GM21786 (cell line): ENCODE data around the gene TFAP2A.

Experiments used
- ATAC-seq: cut with Tn5 transposase; IDR thresholded peaks from one replicate; pipeline ENCODE4 v1.9.1; 2021; ENCODE audit not compliant: unreplicated experiment

The TFAP2A gene

GRCh38 chr6:10414756-10415616 is at the start of gene TFAP2A:
TSS of gene TFAP2A (minus strand) at chr6:10415074. CDS start at chr6:10414991, 83 bp downstream.
- no peak for ATAC-seq

- ATAC-seq = no peak
Measured at GRCh38 chr6:10463491-10464481, 48.9 kb upstream of the TFAP2A start.

- ATAC-seq = no peak
Measured at GRCh38 chr6:10463040-10463439, 48.2 kb upstream of the TFAP2A start.

GRCh38 chr6:10461850-10462249 is 47.0 kb upstream of the TFAP2A start:
- no peak for ATAC-seq

- ATAC-seq = peak; percentile 92
Measured at GRCh38 chr6:10460096-10460495, 45.2 kb upstream of the TFAP2A start.

- ATAC-seq = no peak
Measured at GRCh38 chr6:10458287-10458686, 43.4 kb upstream of the TFAP2A start.

GRCh38 chr6:10453596-10453995 is 38.7 kb upstream of the TFAP2A start:
- ATAC-seq = no peak

GRCh38 chr6:10451828-10452509 is 37.1 kb upstream of the TFAP2A start:
- no peak for ATAC-seq

- no peak for ATAC-seq
Measured at GRCh38 chr6:10451394-10451793, 36.5 kb upstream of the TFAP2A start.

GRCh38 chr6:10449751-10450150 is 34.9 kb upstream of the TFAP2A start:
- ATAC-seq = no peak

- ATAC-seq = no peak
Measured at GRCh38 chr6:10448096-10448495, 33.2 kb upstream of the TFAP2A start.

- ATAC-seq = no peak
Measured at GRCh38 chr6:10446548-10446947, 31.7 kb upstream of the TFAP2A start.

- ATAC-seq = no peak
Measured at GRCh38 chr6:10441655-10442009, 26.8 kb upstream of the TFAP2A start.

- no peak for ATAC-seq
Measured at GRCh38 chr6:10441004-10441654, 26.3 kb upstream of the TFAP2A start.

- ATAC-seq = no peak
Measured at GRCh38 chr6:10437891-10438290, 23.0 kb upstream of the TFAP2A start.

- no peak for ATAC-seq
Measured at GRCh38 chr6:10434235-10434634, 19.4 kb upstream of the TFAP2A start.

GRCh38 chr6:10433322-10433721 is 18.4 kb upstream of the TFAP2A start:
- no peak for ATAC-seq

GRCh38 chr6:10431423-10432164 is 16.7 kb upstream of the TFAP2A start:
- no peak for ATAC-seq

GRCh38 chr6:10429638-10430427 is 15.0 kb upstream of the TFAP2A start:
- ATAC-seq = peak; percentile 64
